Measurements from ENCODE around the gene PIGT.

The PIGT gene

GRCh38 chr20:45432294-45432693 is 16.4 kb downstream of the PIGT start:
- no peak for DNase-seq

DNA sequence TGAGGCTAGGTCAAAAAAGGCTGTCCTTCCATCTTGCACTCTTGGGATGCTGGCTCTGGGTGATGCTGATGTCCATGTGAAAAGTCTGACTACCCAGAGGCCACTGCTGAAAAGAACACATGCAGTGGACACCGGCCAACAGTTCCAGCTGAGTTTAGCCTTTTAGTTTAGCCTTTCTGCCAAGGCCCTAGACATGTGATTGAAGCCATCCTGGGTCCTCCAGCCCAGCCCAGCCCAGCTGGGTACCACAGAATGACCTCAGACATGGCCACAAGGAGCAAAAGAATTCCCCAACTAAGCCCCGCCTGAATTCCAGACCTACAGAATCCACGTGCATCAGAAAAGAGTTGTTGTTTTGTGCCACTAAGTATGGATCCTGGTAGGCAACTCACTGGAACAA is 17.4 kb downstream of the PIGT start:
- no peak for DNase-seq

GRCh38 chr20:45433976-45434375 is 18.0 kb downstream of the PIGT start:
- no peak for DNase-seq

- DNase-seq = peak; percentile 82 to 90
These were observed 21.0 kb downstream of the PIGT start for GRCh38 chr20:45436732-45437485.

DNA sequence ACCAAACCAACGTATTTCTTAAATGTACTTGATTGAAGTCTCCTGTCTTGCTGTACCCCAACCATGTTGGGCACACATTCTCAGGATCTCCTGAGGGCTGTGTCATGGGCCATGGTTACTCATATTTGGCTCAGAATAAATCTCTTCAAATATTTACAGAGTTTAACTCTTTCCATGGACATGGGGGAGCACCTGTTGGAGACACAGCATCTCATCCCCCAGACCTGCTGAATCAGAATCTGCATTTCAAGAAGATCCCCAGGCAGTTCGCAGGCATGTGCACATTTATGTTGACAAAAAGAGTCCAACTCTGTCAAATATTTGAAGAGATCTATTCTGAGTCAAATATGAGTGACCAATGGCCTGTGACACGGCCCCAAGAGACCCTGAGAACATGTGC is 24.5 kb downstream of the PIGT start:
- DNase-seq = no peak

DNA sequence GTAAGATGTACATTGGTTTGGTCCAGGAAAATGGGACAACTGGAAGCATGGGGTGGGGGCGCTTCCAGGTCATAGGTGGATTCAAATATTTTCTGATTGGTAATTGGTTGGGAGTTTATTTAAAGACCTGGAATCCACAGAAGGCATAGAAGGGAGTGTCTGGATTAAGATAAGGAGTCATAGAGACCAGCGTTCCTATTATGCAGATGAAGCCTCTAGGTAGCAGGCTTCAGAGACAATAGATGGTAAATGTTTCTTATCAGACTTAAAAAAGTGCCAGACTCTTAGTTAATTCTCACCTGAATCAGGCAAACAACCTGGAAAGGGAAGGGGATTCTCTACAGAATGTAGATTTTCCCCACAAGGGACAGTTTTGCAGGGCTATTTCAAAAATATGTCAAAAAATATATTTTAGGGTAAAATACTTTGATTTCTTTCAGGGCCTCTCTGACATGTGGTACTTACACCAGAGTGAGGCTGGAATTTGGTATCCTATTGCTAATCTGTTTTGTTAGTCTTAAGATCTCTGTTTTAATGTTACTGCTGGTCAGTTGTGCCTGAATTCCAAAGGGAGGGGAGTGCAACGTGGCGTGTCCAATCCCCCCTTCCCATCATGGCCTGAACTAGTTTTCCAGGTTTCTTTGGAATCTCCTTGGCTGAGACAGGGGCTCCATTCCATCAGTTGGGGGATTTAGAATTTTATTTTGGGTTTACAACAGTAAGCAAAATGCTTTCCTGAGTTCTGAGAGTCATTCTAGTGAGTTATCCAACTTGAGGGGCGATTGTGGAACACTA is 25.1 kb downstream of the PIGT start:
- no peak for DNase-seq

DNA sequence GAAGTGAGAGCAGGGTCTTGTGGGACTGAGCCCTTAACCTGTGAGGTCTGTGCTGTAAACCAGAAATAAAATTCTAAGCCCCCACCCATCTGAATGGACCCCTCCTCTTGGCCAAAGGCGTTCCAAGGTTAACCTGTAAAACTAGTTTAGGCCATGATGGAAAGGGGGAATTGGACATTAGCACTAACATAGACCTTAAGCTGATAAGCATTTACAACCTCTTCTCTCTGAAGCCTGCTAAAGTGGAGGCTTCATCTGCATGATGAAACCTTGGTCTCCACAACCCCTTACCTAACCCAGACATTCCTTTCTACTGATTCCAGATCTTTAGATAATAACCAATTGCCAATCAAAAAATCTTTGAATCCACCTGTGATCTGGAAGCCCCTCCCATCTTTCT is 25.8 kb downstream of the PIGT start:
- no peak for DNase-seq

DNA sequence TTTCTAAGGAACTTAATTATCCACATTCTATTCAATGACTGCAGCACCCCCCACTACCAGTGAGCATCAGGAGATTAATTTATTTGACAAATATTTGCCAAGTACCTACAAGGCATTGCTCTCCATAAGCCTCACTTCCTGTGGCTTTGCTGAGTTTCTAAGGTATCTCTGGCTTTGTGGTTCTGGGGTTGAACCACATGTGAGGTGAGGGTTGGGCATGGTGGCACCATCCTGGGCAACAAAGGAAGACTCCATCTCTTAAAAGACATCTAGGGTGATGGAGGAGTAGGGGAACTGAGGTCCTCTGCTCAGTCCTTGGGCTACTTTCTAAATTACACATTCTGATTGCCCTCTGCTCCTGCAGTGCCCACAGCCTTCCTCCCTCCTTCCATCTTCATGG is 28.1 kb downstream of the PIGT start:
- no peak for DNase-seq

DNA sequence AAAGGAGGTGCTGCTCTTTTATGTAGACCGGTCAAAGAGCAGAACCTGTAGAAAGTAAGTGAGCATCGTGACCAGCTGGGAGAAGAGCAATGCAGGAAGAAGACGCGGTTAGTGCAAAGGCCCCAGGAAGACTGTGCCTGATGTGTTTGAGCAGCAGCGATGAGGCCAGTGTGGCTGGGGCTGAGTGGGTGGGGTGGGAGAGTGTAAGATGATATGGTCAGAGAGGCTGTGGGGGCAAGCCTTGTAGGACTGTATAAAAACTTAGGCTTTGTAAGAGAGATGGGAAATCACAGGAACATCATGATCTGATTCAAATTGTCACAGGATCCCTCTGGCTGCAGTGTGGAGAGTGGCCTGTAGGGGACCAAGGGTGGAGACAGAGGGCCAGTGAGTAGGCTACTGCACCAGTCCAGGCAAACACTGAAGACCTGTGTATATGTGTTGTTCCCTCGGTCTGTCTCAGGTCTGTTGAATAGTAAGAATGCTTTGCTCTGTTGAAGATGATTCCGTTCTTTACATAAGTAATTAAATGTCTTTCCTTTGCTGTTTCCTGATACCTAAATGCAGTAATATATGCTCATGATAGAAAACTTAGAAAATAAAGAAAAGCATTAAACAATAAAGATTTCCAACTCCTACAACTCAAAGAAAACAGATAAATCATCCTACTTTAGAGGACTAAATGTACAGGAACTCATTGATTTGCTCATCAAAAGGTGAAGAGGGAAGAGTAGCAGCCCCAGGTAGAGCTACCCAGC is 30.0 kb downstream of the PIGT start:
- peak in 1 of 2 donors; percentile 20 for DNase-seq

DNA sequence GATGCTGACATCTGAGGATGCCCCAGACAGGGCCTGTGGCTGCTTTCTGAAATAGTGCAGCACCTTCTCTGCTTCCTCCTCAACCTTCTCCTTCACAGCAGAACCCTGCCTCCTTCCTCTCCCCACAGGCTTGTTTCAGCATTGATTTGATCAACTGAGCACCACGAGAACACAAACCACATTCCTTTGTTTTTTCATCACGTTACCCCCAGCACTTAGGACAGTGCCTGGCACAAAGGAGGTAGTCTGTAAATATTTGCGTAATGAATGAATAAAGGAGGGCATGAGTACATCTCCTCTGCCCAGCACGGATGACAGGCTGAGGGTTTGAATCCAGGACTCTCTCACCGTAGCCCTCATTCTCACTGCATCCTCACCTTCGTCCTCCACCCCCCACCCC is 32.3 kb downstream of the PIGT start:
- DNase-seq = no peak

- no peak for DNase-seq
These were observed 33.6 kb downstream of the PIGT start for GRCh38 chr20:45449528-45449927.

- peak in 1 of 2 donors; percentile 23 for DNase-seq
These were observed 34.3 kb downstream of the PIGT start for GRCh38 chr20:45450097-45450818.

- DNase-seq = no peak
These were observed 36.3 kb downstream of the PIGT start for GRCh38 chr20:45452238-45452637.

DNA sequence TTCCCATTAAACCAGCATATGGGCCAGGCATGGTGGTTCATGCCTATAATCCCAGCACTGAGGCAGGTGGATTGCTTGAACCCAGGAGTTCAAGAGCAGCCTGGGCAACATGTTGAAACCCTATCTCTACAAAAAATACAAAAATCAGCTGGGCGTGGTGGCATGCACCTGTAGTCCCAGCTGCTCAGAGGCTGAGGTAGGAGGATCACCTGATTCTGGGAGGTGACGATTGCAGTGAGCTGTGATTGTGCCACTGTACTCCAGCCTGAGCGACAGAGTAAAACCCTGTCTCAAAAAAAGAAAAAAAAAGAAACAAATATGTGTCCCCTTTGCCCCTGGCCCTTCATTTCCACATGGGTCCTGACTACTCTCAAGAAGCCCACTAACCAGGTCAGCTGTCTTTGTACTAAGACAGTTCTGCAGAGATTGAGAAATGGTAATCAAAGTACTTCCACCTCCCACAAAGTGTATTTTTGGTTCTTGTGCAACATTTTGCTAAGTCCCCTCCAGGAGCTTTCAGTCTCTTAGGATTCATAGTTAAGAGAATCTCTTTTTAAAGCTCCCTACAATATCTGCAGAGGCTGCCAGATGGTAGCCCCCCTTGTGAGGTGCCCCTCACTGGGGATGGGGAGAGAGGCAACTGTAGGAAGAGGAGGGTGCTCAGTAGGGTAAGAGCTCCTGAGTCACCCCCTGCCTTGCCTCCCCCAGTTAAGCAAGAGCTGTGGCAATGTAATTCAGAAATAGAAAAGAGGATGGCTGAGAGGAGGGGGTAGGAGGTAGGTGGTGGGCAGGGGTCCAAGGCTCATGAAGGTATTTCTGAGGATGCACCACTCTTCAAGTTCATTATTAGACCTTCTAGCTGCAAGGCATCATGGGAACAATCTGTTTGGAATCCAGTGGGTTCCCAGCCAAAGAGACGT is 37.1 kb downstream of the PIGT start:
- no peak for DNase-seq

DNA sequence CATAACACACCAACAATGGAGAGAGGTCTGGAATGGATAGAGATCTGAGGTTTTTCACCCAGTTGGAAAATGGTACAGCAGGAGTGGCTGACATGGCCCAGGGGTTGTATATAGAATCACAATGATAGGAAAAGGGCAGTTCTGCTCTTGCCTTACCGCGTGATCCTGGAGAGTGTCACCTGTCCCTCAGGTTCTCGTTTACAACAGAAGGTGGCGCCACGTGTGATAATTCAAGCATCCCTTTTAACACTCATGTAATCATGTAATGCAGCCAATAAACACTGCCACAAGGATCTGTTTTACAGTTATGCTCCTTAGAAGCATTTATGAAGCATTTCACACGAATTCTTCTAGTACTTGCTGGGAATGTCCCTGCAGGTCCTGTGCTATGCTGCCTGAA is 40.7 kb downstream of the PIGT start:
- no peak for DNase-seq

DNA sequence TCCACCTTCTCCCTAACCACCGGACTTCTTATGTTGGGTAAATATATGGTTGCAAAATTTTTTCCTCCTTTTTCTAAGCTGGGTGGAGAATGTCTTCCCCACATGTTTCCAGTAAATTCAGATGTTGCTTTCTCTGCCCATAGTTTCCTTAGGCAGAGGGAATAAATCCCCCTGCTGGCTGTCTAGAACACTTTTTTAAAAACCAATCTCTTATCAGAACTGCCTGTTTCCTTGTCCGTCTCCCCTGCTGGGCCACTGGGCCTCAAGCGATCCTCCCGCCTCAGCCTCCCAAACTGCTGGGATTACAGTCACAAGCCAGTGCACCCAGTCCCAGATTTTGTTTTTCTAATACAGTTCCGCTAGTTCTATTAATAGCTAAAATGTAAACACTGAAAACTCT is 43.7 kb downstream of the PIGT start:
- DNase-seq = no peak

DNA sequence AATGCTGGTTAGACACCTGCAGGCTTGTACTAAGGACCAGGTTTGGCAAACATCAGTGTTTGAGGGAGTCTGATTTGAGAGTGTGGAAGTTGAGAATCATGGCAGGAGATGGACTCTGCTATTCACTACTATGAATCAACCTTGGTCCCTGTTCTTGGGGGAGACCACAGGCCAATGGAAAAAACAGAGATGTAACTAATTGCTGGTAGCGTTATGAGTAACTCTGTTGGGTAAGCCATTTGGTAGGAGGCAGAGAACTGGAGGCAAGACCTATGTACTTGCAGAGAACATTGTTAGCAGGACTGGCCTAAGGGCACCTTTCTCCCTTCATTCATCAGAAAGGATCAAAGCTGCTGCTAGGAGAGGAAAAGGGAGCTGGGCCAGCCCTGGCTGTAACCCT is 45.3 kb downstream of the PIGT start:
- DNase-seq = no peak

- DNase-seq = no peak
These were observed 47.0 kb downstream of the PIGT start for GRCh38 chr20:45462711-45463509.

GRCh38 chr20:45463709-45464108 is 47.8 kb downstream of the PIGT start:
- no peak for DNase-seq

- DNase-seq = no peak
These were observed 49.7 kb downstream of the PIGT start for GRCh38 chr20:45465491-45466266.

Data from activated CD4-positive, alpha-beta T cell treated with anti-CD3 and anti-CD28 coated beads for 4 hours (primary cell).